Stimulated activated CD8-positive, alpha-beta memory T cell treated with anti-CD3 and anti-CD28 coated beads, Interleukin-15, amount 100 ng/mL, for 1 hour (primary cell): Measurements from ENCODE around the gene PGRMC1.
"Not testable (repeated sequence)": the region's sequence is repeated elsewhere in the genome, so short reads cannot be mapped to it uniquely, and the experiment has no call there.

ENCODE experiments used
- DNase-seq: peaks from one replicate; pipeline ENCODE4 v3.0.0-alpha.2; 2020; ENCODE audit warnings: low read depth

PGRMC1 gene

DNA sequence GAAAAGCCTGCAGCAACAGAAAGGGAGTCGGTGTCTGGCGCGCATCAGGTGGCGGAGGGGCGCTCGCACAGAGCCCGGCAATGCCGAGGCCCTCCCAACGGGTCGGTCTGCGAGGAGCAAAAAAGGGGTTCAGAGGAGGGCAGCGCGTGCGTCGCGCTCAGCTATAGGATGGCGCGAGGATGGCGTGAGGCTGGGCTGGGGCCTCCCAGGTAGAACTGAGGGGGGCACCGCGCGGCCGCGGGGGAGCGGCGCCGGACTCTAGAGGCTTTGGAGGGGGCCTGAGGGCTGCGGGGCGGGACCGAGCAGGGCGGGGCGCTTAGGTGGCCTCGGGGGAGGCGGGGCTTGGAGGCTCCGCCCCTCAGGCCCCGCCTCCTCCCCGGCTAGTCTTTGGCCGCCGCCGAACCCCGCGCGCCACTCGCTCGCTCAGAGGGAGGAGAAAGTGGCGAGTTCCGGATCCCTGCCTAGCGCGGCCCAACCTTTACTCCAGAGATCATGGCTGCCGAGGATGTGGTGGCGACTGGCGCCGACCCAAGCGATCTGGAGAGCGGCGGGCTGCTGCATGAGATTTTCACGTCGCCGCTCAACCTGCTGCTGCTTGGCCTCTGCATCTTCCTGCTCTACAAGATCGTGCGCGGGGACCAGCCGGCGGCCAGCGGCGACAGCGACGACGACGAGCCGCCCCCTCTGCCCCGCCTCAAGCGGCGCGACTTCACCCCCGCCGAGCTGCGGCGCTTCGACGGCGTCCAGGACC is at the start of gene PGRMC1:
Gene PGRMC1, plus strand, starts transcription at position 414 of the 751 bp plus-strand sequence. Its CDS starts 79 bp downstream, at position 493.
- peak; percentile 44 for DNase-seq

DNA sequence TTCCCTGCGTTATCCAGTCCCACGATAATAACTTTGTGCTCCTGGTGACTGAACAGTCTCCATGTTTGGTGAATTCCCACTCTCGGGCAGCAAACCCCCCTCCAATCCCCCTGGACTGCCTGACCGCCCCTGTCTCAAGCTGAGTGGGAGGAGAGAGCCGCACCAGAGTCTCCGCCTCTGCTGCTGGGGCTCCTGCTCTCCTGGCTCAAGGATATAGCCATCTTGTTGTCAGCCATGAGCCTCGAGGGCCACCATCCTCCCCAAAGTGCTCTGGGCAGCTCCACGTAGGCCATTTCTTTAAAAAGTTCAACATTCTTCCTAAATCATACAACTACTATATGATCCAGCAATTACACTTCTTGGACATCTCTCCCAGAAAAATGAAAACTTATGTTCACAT is 49.3 kb upstream of the PGRMC1 start:
- DNase-seq: no peak

DNA sequence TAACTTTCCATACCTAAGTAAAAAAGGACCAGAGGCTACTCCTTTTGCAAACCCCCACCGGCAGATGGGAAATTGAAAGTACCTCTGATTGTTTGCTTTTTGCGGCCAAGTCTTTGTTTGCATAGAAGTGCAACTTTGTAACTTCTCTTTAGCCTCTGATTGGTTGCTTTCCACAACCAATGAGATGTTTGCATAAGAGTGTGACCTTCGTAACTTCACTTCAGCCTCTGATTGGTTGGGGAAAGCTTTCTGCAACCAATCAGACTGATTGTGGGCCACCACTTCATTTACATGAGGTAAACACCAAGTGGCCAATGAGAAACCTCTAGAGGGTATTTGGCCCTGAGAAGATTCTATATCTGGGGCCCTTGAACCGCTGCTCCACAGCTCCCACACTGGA is 48.8 kb upstream of the PGRMC1 start:
- DNase-seq: no peak

DNA sequence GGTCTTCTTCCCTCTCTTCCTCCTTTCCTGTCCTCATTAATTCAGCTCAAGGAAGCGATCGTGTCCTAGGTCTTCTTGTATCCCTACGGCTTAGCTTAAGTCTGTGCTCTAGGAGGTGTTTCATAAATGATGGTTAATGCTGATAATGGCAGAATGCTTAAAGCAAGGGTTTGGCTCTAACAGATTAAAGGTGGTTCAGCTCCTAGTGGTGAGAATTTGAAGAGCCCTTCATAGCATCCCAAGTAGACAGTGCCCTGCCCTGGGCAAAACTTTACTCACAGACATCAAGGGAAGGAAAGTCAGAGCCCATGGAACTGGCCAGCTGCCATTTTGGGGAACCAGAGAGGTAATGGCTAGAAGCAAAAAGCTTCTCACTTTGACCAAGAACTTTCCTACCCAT is 47.0 kb upstream of the PGRMC1 start:
- DNase-seq: no peak

DNA sequence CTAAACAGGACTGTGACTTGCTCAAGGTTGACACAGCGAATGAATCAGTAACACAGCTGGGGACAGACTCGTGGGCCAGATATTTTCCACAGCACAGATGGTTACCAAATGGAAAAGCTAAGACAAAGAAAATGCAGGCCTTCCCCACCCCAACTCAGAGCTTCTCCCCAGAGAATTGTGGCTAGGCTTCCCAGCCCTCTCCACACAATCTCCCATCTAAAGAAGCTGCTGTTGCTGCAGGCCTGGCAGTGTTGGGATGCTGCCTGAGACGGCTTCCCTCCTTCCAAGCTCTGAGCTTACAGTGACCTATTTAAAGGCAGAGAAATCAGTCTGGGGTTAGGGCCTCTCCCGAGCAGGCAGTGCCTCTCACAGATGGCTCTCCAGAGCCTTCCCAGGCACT is 46.5 kb upstream of the PGRMC1 start:
- DNase-seq: no peak

DNA sequence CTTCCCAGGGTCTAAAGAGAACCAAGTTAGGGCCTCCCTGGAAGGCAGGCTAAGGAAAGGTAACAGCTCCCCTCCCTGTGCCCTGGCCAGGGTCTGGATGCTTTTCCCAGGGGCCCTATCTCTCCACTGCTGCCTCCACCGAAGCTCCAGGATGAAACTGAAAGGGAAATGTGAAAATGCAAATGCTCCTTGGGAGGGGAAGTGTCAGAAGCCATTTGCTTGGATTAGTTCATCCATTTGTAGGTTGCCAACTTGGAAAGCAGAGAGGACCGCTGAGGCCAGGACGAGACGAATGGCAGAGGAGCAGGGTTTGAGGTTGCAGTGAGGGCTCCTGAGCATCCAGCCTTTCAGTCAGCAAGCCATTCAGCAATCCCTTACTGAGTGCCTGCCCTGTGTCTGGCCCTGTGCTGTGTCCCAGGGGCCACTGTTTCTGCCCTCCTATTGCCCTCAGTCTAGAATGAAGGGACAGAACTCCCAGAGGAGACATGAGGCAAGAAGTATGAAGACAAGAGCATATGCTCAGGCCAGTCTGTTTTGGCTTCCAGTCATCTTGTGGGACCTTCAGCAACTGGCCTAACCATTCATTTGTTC is 45.9 kb upstream of the PGRMC1 start:
- DNase-seq: no peak

DNA sequence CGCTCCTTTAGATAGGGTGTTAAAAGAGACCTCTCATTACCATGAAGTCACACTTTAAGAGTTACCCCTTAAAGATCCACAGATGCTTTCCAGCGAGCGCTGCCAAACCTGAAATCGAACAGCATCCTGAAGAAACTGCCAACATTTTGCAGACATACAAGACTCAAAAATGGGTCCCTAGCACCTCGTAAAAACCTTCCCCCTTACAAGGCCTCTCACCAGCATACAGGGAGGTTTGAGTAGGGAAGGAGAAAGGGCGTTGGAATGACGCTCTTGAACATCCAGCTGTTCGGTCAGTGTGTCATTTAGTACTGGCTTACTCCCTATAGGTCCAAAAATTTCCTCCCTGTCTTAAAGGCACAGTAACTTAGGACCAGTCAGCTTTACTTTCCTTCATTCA is 45.3 kb upstream of the PGRMC1 start:
- DNase-seq: no peak

DNA sequence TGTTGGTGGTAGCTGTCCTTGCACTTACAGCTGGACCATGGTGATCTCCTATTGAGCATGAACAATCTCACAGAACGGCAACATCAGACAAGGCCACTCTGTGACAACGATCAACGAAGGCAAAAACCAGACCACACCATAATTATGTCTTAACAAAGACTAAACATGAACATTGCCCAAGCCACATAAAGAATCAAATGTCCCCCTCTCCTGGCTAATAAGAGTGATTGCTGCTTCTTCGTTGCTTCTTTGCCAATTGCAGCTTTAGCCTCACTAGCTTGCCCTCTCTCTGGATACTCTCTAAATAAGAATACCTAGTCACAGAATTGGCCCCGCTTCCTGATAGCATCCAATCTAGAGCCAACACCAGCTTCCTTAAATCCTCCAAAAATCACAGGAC is 41.5 kb upstream of the PGRMC1 start:
- DNase-seq: no peak

DNA sequence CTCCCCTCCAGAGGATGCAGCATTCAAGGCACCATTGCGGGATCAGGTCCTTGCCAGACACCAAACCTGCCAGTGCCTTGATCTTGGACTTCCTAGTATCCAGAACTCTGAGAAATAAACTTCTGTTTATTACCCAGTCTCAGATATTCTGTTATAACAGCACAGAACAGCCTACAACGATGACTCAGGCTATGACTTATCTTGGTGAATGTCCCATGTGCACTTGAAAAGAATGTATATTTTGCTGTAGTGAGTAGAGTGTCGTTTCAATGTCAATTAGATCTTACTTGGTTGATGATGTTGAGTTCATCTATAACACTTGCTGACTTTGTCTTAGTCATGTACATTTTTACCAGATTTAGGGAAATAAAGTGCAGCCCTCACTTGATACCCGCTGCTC is 34.5 kb upstream of the PGRMC1 start:
- DNase-seq: no peak

DNA sequence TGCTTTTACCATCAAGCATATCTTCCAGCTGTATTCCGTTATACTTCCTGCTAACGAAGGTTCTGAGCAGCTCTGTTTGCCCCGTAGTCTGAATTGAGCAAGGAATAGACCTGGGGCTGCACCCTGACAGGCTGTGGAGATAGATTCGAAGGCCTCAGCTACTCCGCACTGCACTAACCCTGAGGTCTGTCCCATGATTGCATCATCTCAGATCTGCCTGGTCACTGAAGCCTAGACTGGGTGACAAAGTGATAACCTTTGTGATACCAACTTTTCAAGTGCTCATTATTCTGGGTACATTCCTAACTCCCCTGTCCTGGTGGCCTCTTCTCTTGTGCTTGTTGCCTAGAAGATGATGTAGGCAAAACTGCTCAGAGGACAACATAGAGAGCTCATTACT is 29.9 kb upstream of the PGRMC1 start:
- DNase-seq: no peak

DNA sequence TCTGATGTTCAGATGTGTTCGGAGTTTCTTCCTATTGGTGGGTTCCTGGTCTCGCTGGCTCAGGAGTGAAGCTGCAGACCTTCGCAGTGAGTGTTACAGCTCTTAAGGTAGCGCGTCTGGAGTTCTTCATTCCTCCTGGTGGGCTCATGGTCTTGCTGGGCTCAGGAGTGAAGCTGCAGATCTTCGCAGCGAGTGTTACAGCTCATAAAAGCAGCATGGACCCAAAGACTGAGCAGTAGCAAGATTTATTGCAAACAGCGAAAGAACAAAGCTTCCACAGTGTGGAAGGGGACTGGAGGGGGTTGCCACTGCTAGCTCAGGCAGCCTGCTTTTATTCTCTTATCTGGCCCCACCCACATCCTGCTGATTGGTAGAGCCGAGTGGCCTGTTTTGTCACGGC is 28.6 kb upstream of the PGRMC1 start:
- DNase-seq: not testable (repeated sequence)

DNA sequence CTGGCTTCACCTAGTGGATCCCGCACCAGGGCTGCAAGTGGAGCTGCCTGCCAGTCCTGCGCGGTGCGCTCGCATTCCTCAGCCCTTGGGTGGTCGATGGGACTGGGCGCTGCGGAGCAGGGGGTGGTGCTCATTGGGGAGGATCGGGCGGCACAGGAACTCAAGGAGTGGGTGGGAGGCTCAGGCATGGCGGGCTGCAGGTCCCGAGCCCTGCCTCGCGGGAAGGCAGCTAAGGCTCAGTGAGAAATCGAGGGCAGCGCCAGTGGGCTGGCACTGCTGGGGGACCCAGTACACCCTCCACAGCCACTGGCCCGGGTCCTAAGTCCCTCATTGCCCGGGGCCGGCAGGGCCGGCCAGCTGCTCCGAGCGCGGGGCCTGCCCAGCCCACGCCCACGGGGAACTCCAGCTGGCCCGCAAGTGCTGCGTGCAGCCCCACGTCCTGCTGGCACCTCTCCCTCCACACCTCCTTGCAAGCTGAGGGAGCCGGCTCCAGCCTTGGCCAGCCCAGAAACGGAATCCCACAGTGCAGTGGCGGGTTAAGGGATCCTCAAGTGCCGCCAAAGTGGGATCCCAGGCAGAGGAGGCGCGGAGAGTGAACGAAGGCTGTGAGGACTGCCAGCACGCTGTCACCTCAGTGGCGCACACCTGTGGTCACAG is 27.6 kb upstream of the PGRMC1 start:
- DNase-seq: no peak

DNA sequence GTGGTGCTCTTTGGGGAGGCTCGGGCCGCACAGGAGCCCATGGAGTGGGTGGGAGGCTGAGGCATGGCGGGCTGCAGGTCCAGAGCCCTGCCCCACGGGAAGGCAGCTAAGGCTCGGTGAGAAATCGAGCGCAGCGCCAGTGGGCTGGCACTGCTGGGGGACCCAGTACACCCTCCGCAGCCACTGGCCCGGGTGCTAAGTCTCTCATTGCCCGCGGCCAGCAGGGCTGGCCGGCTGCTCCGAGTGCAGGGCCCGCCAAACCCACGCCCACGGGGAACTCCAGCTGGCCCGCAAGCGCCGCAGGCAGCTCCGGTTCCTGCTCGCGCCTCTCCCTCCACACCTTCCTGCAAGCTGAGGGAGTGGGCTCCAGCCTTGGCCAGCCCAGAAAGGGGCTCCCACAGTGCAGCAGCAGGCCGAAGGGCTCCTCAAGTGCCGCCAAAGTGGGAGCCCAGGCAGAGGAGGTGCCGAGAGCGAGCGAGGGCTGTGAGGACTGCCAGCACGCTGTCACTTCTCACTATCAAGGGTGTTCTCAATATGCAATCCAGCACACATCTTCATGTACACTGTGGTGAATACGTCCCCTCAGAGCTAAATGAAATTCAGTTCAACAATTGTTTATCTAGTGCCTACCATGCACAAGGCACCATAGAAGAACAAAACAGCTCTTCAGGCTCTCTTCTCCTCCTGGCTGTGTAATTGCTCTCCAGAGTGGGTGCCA is 25.0 kb upstream of the PGRMC1 start:
- not testable (repeated sequence) for DNase-seq

DNA sequence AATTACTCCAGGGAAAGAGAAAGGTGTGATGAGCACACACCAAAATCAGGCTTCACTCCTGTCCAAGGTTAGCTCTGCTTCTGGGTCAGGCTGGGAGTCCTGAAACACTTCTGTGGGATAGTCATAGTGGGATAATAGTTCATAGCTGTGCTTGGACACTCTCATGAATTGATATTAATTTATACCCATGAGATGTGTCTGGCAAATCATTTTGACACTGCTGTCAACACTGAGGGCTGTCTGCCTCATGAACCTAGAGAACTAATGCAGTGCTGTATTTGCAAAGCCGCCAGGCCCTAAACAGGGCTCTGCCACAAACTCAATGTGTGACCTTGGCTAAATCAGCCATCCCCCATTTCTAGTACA is 24.5 kb upstream of the PGRMC1 start:
- no peak for DNase-seq

DNA sequence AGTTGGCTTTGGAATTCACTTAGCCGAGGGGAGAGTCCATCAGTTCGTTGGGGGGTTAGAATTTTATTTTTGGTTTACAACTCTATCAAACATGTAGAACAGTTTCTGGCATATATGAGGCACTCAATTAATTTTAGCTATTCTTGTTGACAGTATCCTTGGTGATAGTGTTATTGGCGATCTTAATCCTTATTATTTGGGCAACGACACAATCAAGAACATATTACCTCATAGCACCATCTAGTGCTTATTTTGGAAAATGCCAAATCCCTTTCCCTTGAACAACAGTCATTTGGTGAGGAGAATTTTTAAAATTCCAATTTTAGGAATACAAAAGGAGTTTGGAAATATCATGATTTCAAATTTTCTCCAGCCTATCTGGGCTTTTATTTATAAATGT is 17.9 kb upstream of the PGRMC1 start:
- DNase-seq: no peak

DNA sequence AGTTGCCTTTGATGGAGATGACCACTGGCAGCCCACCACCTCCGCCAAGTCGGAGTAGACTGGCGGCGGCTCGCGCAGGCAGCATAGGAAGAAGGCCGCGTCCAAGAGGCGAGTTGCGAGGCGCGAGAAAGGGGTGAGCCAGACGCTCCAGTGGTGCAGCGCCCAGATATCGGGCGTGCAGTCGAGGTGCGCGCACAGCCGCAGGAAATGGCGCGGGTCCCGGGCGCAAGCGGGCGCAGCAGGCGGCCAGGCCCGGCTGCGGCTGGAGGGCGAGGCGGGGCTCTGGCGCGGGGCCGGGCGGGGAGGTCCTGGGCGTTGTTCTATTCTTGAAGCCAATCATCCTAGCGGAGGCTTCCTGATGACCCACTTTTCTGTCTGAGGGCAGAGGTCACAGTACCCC is 13.2 kb upstream of the PGRMC1 start:
- DNase-seq: no peak

DNA sequence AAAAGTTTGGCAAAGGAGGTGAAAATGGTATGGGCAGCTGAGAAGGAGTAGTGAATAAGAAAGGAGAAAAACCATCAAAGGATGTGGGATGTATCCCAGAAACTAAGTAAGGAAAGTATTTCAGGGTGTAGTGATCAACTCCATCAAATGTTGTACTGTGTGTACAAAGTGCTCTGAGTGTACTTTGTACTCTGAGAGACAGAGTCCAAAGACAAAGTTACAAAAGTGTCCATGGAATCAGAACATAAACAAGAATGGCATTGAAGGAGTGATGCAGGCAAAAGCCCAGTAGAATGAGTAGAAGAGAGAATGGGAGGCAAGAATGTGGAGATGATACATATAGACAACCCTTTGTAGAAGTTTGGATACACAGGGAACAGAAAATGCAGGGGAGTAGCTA is 12.3 kb upstream of the PGRMC1 start:
- DNase-seq: no peak

DNA sequence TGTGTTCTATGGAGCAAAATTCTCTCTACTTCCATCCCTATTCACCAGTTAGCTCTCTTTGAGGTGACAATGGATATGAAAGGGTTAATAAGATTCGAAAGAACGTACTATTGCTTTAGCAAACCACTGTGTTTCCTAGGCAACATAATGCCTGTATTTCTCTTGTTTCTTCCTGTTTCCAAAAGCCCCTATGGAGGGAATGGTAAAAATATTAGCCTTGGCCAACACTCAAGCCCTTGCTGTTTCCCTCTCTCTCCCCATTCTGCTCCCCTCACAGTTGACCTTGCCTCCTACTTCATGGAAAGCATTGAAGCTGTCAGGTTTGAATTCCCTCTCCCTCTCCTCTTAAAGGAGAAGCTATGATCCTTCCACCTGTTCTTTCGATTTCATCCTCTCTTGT is 9.6 kb upstream of the PGRMC1 start:
- DNase-seq: no peak

DNA sequence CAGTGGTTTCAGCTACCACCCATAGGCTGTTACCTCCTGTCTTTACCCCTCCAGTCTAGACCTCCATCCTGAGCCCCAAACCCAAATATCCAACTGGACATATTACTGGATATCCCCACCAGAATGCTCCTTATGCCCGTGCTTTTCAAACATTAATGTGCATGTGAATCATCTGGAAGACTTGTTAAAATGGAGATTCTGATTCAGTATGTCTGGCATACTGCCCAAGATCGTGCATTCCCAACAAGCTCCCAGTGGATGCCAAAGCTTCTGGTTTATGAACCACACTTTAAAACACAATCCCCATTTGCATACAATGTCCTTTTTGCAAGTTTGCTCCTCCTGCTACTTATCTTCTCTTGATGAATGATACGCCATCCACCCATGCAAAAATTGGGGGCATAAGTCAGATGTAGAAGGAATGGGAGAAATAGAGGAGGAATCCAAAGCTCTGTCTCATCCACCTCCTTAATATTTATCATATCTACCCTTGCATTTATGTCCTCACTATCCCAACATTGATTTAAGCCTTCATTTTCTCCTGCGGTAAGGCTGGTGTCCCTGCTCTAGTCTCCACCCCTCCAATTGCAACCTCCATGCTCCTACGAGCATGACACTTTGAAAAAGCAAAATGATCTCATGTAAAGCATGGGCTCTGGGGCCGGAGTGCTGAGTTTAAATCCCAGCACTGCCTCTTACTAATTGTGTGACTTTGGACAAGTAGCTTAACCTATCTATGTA is 7.4 kb upstream of the PGRMC1 start:
- DNase-seq: no peak

DNA sequence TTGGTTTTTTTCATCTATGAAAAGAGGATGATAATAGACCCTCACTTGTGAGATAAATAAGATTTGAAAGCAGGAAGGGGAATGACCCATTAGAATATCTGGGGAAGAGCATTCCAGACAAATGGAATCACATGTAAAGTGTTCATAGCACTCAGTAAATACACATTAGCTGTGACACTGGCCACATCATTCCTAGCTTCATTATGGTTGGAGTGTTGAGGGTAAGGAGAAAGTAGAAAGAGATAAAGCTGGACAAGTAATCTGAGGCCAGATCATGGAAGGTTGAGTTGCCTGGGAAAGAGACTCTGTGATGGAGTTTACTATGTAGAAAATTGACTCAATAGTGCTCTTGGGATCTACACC is 6.9 kb upstream of the PGRMC1 start:
- DNase-seq: no peak

DNA sequence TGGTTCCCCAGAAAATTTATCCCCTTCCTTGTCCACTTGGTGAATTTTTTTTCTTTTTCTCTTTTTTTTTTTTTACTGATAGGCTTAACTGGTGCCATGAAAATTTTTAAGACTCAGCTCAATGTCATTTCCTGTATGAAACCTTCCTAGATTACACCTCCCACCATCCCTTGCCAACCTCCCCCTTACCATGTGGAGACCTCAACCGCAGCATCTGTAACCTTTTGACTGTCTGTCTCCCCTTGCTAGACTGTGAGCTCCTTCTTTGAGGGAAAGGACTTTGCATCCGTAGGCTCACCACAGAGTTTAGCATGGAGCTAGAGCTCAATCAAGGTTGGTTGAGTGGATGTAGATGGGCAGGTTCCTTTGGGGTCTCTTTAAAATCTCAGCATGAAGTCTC is 5.2 kb upstream of the PGRMC1 start:
- no peak for DNase-seq

DNA sequence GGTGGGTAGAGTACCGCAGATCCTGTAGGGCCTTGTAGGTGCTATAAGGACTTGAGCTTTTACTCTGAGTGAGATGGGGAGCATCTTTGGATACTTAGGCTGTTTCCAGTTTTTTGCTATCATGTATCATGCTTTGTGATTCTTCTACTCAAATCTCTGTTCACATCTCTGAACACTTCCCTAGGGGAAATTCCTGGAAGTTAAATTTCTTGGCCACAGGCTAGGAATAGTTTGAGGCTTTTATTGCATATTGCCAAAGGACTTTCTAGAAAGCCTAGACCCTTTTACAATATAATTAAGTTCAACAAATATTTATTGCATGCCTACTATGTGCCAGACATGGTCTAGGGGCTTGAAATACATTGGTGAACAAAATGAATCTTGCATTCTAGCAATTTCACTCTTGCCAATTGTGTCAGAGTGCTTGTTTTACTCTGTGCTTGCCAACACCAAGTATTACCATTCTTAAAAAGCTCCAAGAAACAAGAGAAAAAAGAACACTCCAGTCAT is 4.1 kb upstream of the PGRMC1 start:
- no peak for DNase-seq
